Measurements from ENCODE around the gene CNTN5.
"Not testable (repeated sequence)": the region's sequence is repeated elsewhere in the genome, so short reads cannot be mapped to it uniquely, and the experiment has no call there.

Gene CNTN5

GRCh38 chr11:99020352-99021225 is at the start of gene CNTN5:
Gene CNTN5, plus strand, starts transcription at chr11:99020949.
- peak; percentile 53 for DNase-seq

- DNase-seq = no peak
These were observed 41.5 kb upstream of the CNTN5 start for GRCh38 chr11:98979205-98979604.

GRCh38 chr11:99015634-99016454 is 4.9 kb upstream of the CNTN5 start:
- DNase-seq = no peak

- no peak for DNase-seq
These were observed 1.1 kb upstream of the CNTN5 start for GRCh38 chr11:99019696-99020095.

- DNase-seq = no peak
These were observed 16.3 kb downstream of the CNTN5 start for GRCh38 chr11:99037057-99037456.

GRCh38 chr11:99063331-99063730 is 42.6 kb downstream of the CNTN5 start:
- DNase-seq = no peak

- no peak for DNase-seq
These were observed 44.4 kb downstream of the CNTN5 start for GRCh38 chr11:99065121-99065520.

GRCh38 chr11:99066618-99067317 is 46.0 kb downstream of the CNTN5 start:
- no peak for DNase-seq

GRCh38 chr11:99068832-99069231 is 48.1 kb downstream of the CNTN5 start:
- DNase-seq = no peak

GRCh38 chr11:99069856-99070444 is 49.2 kb downstream of the CNTN5 start:
- peak; percentile 0 for DNase-seq

GRCh38 chr11:99079576-99079975 is 58.8 kb downstream of the CNTN5 start:
- no peak for DNase-seq

GRCh38 chr11:99080154-99080553 is 59.4 kb downstream of the CNTN5 start:
- no peak for DNase-seq

- peak; percentile 20 for DNase-seq
These were observed 77.5 kb downstream of the CNTN5 start for GRCh38 chr11:99098258-99098657.

GRCh38 chr11:99098751-99099150 is 78.0 kb downstream of the CNTN5 start:
- peak; percentile 83 for DNase-seq

- DNase-seq = no peak
These were observed 96.9 kb downstream of the CNTN5 start for GRCh38 chr11:99117603-99118002.

- not testable (repeated sequence) for DNase-seq
These were observed 113.1 kb downstream of the CNTN5 start for GRCh38 chr11:99133862-99134261.

GRCh38 chr11:99135508-99135907 is 114.8 kb downstream of the CNTN5 start:
- DNase-seq = no peak

- DNase-seq = no peak
These were observed 121.5 kb downstream of the CNTN5 start for GRCh38 chr11:99142237-99142636.

- no peak for DNase-seq
These were observed 127.6 kb downstream of the CNTN5 start for GRCh38 chr11:99148352-99148751.

- DNase-seq = no peak
These were observed 133.5 kb downstream of the CNTN5 start for GRCh38 chr11:99154277-99154676.

GRCh38 chr11:99160447-99160846 is 139.7 kb downstream of the CNTN5 start:
- no peak for DNase-seq

- no peak for DNase-seq
These were observed 142.1 kb downstream of the CNTN5 start for GRCh38 chr11:99162819-99163218.

- no peak for DNase-seq
These were observed 149.8 kb downstream of the CNTN5 start for GRCh38 chr11:99170591-99170990.

All from DMS 273 treated with DMSO at 0.1 percent for 48 hours (cell line).